Stimulated activated CD8-positive, alpha-beta memory T cell treated with anti-CD3 and anti-CD28 coated beads, Interleukin-15, amount 100 ng/mL, for 1 hour (primary cell): Measurements from ENCODE around the gene DOC2A.

Experiments
- DNase-seq: peaks from one replicate; pipeline ENCODE4 v3.0.0-alpha.2; 2020; ENCODE audit warnings: low read depth

Gene DOC2A

GRCh38 chr16:30005341-30006094 is 5.3 kb downstream of the DOC2A start:
- no peak for DNase-seq

- no peak for DNase-seq
These were observed 6.0 kb downstream of the DOC2A start for GRCh38 chr16:30004811-30005242.

GRCh38 chr16:30004424-30004776 is 6.4 kb downstream of the DOC2A start:
- DNase-seq, result no peak

- no peak for DNase-seq
These were observed 7.0 kb downstream of the DOC2A start for GRCh38 chr16:30003670-30004423.

- no peak for DNase-seq
These were observed 8.0 kb downstream of the DOC2A start for GRCh38 chr16:30002614-30003346.

- DNase-seq, result no peak
These were observed 9.8 kb downstream of the DOC2A start for GRCh38 chr16:30000735-30001631.

GRCh38 chr16:29999605-30000004 is 11.2 kb downstream of the DOC2A start:
- no peak for DNase-seq

GRCh38 chr16:29996766-29997250 is 14.0 kb downstream of the DOC2A start:
- DNase-seq, result no peak

- DNase-seq, result peak; percentile 99
These were observed 14.7 kb downstream of the DOC2A start, which contains the start of gene INO80E for GRCh38 chr16:29995911-29996765. Gene INO80E (plus strand): TSS chr16:29996241. CDS start chr16:29996311, 70 bp downstream.

GRCh38 chr16:29995324-29995910 is 15.4 kb downstream of the DOC2A start, which contains the start of gene HIRIP3:
Gene HIRIP3 (minus strand): TSS chr16:29995617. CDS start chr16:29995605, 12 bp downstream.
- peak; percentile 68 for DNase-seq

GRCh38 chr16:29994600-29995323 is 16.1 kb downstream of the DOC2A start:
- peak; percentile 42 for DNase-seq

- no peak for DNase-seq
These were observed 16.8 kb downstream of the DOC2A start for GRCh38 chr16:29993903-29994599.

- no peak for DNase-seq
These were observed 17.5 kb downstream of the DOC2A start for GRCh38 chr16:29993191-29993902.

GRCh38 chr16:29992344-29992967 is 18.4 kb downstream of the DOC2A start:
- no peak for DNase-seq

GRCh38 chr16:29991571-29991904 is 19.3 kb downstream of the DOC2A start:
- DNase-seq, result no peak

GRCh38 chr16:29990883-29991570 is 19.8 kb downstream of the DOC2A start:
- DNase-seq, result no peak

GRCh38 chr16:29990034-29990433 is 20.8 kb downstream of the DOC2A start:
- no peak for DNase-seq
